Raji (cell line): Measurements from ENCODE around the gene UBAP2.

Experiments used
- POLR2A ChIP-seq: IDR thresholded peaks from 2 replicates; pipeline ENCODE4 v1.6.1; 2011; ENCODE audit warnings: low read depth, low read length, control low read depth; ENCODE audit not compliant: insufficient read depth

UBAP2 gene

GRCh38 chr9:33880211-33881089, 168.2 kb downstream of the UBAP2 start:
- TF ChIP-seq POLR2A = no peak

GRCh38 chr9:33878691-33879366, 169.9 kb downstream of the UBAP2 start:
- TF ChIP-seq POLR2A = no peak

- no peak for TF ChIP-seq POLR2A
Measured at GRCh38 chr9:33877727-33878489, 170.8 kb downstream of the UBAP2 start.
